ENCODE data around the gene FLII. TPM values are rescaled to one million over a fixed set of nuclear protein-coding genes. Genes with fewer than 3 reads are reported as not detected.
A peak's percentile ranks its signal among the peaks of the same experiment; 100 is the strongest.

The FLII gene
- total and polyA plus RNA-seq, 2 donors (not counting 3 experiments of a cell fraction or from before 2014, with no cell fraction given) = 397 to 582 TPM

DNA sequence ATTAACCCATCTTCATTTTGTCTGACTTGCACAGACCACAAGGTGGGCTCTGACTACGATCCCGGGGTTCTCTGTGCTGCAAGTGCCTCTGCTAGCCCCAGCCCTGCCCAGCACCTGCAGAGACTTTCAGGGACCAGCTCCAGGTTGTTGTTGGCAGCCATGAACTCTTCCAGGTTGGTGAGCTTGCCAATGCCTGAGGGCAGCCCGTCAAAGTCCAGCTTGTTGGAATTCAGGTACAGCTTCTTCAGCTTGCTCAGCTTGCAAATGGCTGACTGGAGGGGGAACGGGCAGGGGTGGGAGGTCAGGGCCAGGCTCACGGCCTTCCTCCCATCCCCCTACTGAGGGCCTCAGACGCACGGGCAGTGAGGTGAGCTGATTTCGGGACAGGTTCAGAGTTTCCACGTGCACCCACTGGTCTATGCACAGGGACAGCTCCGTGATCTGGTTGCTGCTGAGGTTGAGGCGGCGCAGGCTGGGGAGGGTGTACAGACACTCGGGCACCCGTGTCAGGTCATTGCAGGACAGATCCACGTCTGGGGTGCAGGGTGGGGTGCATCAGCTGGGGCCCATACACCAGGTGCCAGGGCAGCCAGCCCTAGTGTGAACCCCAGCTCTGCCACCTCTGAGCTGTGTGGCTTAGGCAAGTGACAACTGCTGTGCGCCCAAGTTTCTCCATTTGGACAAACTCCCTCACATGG lies 5.2 kb downstream of the FLII start:
- Histone ChIP-seq H3K4me3 (replicated peaks in 1 of 3; ENCODE audit: insufficient read depth in 1 of 3, low read depth in 1 of 3, low read length in 3 of 3) (no peak overlapping the region), H4K20me1 (replicated peaks; ENCODE audit: control insufficient read depth, extremely low read depth, insufficient read depth, low read length) (no peaks in the 10 kb centered on the region), H3K9ac (replicated peaks; ENCODE audit: extremely low read depth, insufficient read depth, low read length) (no peak overlapping the region), H3K27me3 (ENCODE audit: control insufficient read depth in 2 of 2, insufficient read depth in 2 of 2, low read length in 2 of 2) (no peaks in the 10 kb centered on the region), H3K4me1 (ENCODE audit: control insufficient read depth, extremely low read depth, insufficient read depth, low read length) (peaks cover 15% of the 10 kb centered on the region), H3K36me3 (ENCODE audit: control insufficient read depth in 2 of 2, extremely low read depth in 1 of 2, insufficient read depth in 2 of 2, low read length in 2 of 2) (peaks cover 4 to 62% of the 10 kb centered on the region in 2 experiments), H3K9me3 (replicated peaks; ENCODE audit: control insufficient read depth, insufficient read depth, low read length) (no peaks in the 10 kb centered on the region), H2AFZ (ENCODE audit: low read depth, low read length) (no peak overlapping the region), H3K9me1 (replicated peaks; ENCODE audit: control insufficient read depth, extremely low read depth, insufficient read depth, low read length) (no peaks in the 10 kb centered on the region), H3K79me2 (ENCODE audit: control insufficient read depth, insufficient read depth, low read length) (peaks cover 23% of the 10 kb centered on the region), H3K4me2 (ENCODE audit: insufficient read depth, low read length) (no peak overlapping the region), H3K27ac (ENCODE audit: insufficient read depth, low read depth, low read length) (no peak overlapping the region)
- ChIA-PET POLR2A (no interaction called here), CTCF (interaction anchor here (2.1 kb wide), 1 partner anchor 17 kb away, joined by 5 read pairs; no protein-coding TSS in a partner anchor)
- intact Hi-C loops (cut with micrococcal nuclease) (no loop called here), dilution Hi-C loops (cut with MboI; ENCODE audit: extremely low pct_ligation_motif_present, low sequenced_read_pairs) (no loop called here)
- FAIRE-seq (no peak), DNase-seq (ENCODE audit: low read depth, low spot score) (no peak)
- TSS peak; percentile 6 for BruUV-seq (replicated peaks)
- TF ChIP-seq, protein P1, sequence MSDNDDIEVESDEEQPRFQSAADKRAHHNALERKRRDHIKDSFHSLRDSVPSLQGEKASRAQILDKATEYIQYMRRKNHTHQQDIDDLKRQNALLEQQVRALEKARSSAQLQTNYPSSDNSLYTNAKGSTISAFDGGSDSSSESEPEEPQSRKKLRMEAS (IDR thresholded peaks at IDR 0.05; ENCODE audit: insufficient read depth, insufficient read length) = no peak
- TF ChIP-seq GATA2 (IDR thresholded peaks at IDR 0.05; ENCODE audit: insufficient read depth, insufficient read length, low read depth, low read length) (no peak), POLR2AphosphoS5 (IDR thresholded peaks at IDR 0.05; ENCODE audit: insufficient read depth, low read depth, low read length) (no peak), POLR2A (IDR thresholded peaks at IDR 0.05; ENCODE audit: low read depth, low read length) (no peak), FOS (IDR thresholded peaks at IDR 0.05; ENCODE audit: borderline replicate concordance, insufficient read depth, low read length) (no peak), MYC (IDR thresholded peaks at IDR 0.05; ENCODE audit: low read depth, low read length) (no peak), EZH2 (IDR thresholded peaks at IDR 0.05; ENCODE audit: borderline replicate concordance, low read depth, low read length, severe bottlenecking) (no peak)
- TF ChIP-seq, protein P2, sequence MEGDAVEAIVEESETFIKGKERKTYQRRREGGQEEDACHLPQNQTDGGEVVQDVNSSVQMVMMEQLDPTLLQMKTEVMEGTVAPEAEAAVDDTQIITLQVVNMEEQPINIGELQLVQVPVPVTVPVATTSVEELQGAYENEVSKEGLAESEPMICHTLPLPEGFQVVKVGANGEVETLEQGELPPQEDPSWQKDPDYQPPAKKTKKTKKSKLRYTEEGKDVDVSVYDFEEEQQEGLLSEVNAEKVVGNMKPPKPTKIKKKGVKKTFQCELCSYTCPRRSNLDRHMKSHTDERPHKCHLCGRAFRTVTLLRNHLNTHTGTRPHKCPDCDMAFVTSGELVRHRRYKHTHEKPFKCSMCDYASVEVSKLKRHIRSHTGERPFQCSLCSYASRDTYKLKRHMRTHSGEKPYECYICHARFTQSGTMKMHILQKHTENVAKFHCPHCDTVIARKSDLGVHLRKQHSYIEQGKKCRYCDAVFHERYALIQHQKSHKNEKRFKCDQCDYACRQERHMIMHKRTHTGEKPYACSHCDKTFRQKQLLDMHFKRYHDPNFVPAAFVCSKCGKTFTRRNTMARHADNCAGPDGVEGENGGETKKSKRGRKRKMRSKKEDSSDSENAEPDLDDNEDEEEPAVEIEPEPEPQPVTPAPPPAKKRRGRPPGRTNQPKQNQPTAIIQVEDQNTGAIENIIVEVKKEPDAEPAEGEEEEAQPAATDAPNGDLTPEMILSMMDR (IDR thresholded peaks at IDR 0.05; ENCODE audit: extremely low read depth in 1 of 2, insufficient read depth in 1 of 2, low read depth in 1 of 2, low read length in 2 of 2) = no peak

Data from endothelial cell of umbilical vein (primary cell).